ACC112 (cell line): ENCODE measurements around the gene PRICKLE2.

Experiments used
- H2AFZ ChIP-seq: fragments of 200-600 bp; sonication (generic); one replicate; pipeline ENCODE4 v1.6.0; 2017; ENCODE audit warnings: antibody characterized with exemption, low read length; ENCODE audit not compliant: unreplicated experiment
- H3K27ac ChIP-seq: fragments of 200-600 bp; sonication (generic); 2 replicates; pipeline ENCODE4 v1.5.1; 2014; ENCODE audit warnings: low read depth, mild to moderate bottlenecking, antibody characterized with exemption, low read length, moderate library complexity
- H3K27me3 ChIP-seq: fragments of 200-600 bp; sonication (generic); 2 replicates; pipeline ENCODE4 v1.6.1; 2014; ENCODE audit warnings: mild to moderate bottlenecking, antibody characterized with exemption, low read length, moderate library complexity, mixed read lengths; ENCODE audit not compliant: insufficient read depth
- H3K36me3 ChIP-seq: fragments of 200-600 bp; sonication (generic); 2 replicates; pipeline ENCODE4 v1.6.1; 2016; ENCODE audit warnings: mild to moderate bottlenecking, antibody characterized with exemption, low read length, moderate library complexity, mixed read lengths; ENCODE audit not compliant: insufficient read depth
- H3K4me1 ChIP-seq: fragments of 200-600 bp; sonication (generic); one replicate; pipeline ENCODE4 v1.6.1; 2016; ENCODE audit warnings: low read length, mixed read lengths; ENCODE audit not compliant: insufficient read depth, unreplicated experiment, control insufficient read depth
- H3K4me3 ChIP-seq: fragments of 200-600 bp; sonication (generic); 2 replicates; pipeline ENCODE4 v1.5.1; 2014; ENCODE audit warnings: mild to moderate bottlenecking, low read depth, low read length
- H3K79me2 ChIP-seq: fragments of 200-600 bp; sonication (generic); one replicate; pipeline ENCODE4 v1.6.0; 2016; ENCODE audit warnings: low read length; ENCODE audit not compliant: control insufficient read depth, unreplicated experiment, insufficient read depth

Gene PRICKLE2

DNA sequence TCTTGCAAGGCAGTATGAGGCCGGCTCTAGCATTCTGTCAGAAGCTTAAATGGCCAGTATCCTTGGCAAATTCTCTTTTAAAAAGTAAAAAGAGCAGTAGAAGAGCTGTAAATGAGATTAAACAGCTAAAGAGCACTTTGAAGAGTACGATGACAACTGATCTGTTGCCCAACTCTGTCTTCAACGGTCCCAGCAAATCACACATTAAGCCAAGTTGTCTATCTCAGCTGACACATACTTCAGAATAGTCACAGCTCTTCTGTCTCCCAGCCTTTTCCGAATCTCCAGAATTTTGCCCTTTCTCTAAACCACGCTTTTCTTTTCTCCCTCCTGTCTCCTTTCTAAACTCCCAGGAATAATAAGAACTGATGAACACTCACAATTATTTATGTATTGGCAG lies 51.7 kb downstream of the PRICKLE2 start:
- Histone ChIP-seq H3K27ac (no peak overlapping the region), H3K4me1 (peaks cover 20% of the 10 kb centered on the region), H3K36me3 (peaks cover 18% of the 10 kb centered on the region; the same call in 1 of the 2 replicates), H3K4me3 (no peak overlapping the region), H2AFZ (no peak overlapping the region), H3K79me2 (peaks cover 36% of the 10 kb centered on the region), H3K27me3 (no peaks in the 10 kb centered on the region)

DNA sequence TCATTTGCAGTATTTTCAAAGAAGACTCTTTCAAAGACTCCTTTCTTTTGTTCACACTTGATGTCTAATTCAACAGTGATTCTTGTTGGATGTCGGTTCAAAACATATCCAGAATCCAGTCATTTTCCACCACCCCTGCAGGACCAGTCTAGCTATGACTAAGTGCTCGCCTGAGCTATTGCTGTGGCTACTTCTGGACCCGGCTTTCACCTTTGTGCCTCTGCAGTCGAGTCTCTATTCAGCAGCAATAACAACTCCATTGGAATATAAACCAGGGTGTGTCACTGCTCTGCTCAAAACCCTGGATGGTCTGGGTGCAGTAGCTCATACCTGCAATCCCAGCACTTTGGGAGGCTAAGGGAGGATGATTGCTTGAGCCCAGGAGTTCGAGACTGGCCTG lies 55.0 kb downstream of the PRICKLE2 start:
- Histone ChIP-seq H2AFZ (no peak overlapping the region), H3K36me3 (peaks cover 12% of the 10 kb centered on the region; the same call in 1 of the 2 replicates), H3K27ac (no peak overlapping the region), H3K4me1 (no peaks in the 10 kb centered on the region), H3K79me2 (peaks cover 23% of the 10 kb centered on the region), H3K27me3 (no peaks in the 10 kb centered on the region), H3K4me3 (no peak overlapping the region)

DNA sequence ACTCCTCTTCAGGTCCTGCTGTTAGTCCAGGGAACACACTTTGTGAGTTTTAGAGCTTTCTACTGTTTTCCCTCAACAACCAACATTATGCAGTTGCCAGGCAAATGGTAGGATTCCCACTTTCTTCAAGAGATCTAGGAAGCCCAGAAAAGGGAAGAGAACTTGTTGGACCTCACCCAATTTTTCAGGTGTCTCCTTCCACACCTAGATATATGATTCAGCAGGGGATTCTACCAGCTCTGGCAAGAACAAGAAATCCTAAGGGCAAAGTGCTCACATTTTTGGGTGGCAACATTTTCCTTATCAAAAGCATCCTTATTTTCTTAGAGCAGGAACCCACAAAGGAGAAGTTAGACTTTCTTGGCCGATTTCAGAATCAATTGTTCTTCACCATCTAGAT lies 57.4 kb downstream of the PRICKLE2 start:
- Histone ChIP-seq H3K27me3 (no peaks in the 10 kb centered on the region), H2AFZ (no peak overlapping the region), H3K4me1 (peaks cover 19% of the 10 kb centered on the region), H3K79me2 (peaks cover 22% of the 10 kb centered on the region), H3K36me3 (peaks cover 5% of the 10 kb centered on the region; the same call in 1 of the 2 replicates), H3K27ac (no peak overlapping the region), H3K4me3 (no peak overlapping the region)

DNA sequence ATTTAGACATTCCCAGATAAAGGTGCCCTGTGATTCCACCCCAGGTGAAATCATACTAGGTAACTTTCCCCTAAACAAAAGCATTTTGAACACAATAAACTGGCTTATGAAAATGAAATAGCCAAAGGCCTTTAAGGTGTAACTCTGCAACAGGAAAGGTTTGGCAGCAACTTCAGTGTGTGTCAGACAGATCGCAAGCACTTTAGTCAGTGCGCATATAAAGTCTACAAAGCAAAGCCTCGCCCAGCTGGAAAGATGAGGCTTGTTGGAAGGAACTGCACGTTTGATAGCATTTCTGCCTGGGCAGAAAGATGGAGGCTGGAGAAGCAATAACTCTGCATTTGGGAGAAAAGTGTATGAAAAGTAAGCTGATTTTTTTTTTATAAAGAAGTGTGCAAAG lies 57.9 kb downstream of the PRICKLE2 start:
- no peaks in the 10 kb centered on the region for H3K27me3 ChIP-seq
- peaks cover 3% of the 10 kb centered on the region; the same call in 1 of the 2 replicates for H3K36me3 ChIP-seq
- H3K79me2 ChIP-seq = peaks cover 25% of the 10 kb centered on the region
- no peak overlapping the region for H3K4me3 ChIP-seq
- H3K4me1 ChIP-seq = peaks cover 24% of the 10 kb centered on the region
- H2AFZ ChIP-seq = no peak overlapping the region
- H3K27ac ChIP-seq = no peak overlapping the region

DNA sequence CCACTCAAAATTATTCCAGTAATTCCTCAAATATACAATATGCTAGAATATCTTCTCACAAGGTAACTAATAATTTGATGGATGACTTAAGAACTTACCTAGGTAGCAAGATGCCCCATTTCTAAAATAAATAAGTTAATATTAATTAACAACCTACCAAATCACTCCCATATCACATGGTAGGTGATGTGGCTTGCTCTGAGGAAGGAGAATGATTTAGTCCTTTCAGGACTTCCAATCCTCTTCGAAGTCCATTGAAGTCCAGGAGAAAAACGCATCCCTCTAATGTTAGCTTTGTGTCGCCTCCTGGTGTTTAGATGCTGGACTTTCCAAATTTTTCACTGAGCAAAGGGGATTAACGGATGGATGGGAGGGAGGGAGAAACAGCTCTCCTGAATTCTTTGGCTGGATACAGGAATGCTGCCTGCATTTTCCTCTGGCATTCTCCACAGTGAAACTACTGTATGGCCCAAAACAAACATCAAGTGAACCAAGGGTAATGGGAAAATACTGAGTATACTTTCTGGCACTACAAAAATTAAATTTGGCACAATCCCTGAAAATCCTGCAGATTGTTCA lies 58.6 kb downstream of the PRICKLE2 start:
- peaks cover 22% of the 10 kb centered on the region for H3K79me2 ChIP-seq
- H3K4me1 ChIP-seq = peaks cover 31% of the 10 kb centered on the region
- no peak overlapping the region for H3K27ac ChIP-seq
- H3K4me3 ChIP-seq = no peak overlapping the region
- H3K27me3 ChIP-seq = no peaks in the 10 kb centered on the region
- no peak overlapping the region for H2AFZ ChIP-seq
- no peaks in the 10 kb centered on the region for H3K36me3 ChIP-seq

DNA sequence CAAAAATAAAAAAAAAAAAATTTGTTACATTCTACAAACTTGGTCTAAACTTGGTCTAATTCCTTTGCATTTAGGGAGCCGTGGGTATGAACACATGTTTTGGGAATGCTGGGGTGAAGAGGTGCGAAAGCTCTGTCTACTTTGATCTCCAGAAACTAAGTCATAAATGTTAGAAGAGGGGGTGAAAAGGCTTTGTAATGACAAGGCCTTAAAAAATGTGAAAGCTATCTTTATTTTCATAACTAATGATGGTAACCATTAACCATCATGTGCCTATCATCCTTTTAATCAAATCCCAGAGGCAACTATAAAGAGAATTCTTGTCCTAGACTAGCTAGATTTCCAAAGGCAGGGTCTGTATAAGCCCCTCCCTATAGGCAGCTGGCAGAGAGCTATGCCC lies 60.9 kb downstream of the PRICKLE2 start:
- Histone ChIP-seq H3K4me1 (peaks cover 38% of the 10 kb centered on the region), H2AFZ (no peak overlapping the region), H3K27me3 (no peaks in the 10 kb centered on the region), H3K27ac (peak overlapping the region; percentile 72), H3K79me2 (peaks cover 15% of the 10 kb centered on the region), H3K4me3 (no peak overlapping the region), H3K36me3 (peaks cover 12% of the 10 kb centered on the region)

DNA sequence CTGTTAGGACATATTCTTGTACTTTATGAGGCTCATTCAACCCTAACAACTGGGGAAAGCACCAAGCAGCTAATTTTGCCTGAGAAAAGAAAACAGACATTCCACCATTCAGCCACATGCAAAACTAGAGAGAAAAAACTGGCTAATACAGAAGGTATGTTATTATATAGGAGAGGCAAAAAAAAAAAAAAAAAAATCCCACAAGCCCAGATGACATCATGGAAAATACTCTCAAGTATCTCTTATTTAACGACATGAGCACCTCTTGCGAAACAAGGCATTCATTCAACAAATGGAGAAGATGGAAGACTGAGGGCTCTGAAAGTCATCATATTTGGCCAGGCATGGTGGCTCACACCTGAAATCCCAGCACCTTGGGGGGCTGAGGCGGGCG lies 61.5 kb downstream of the PRICKLE2 start:
- Histone ChIP-seq H3K27me3 (no peaks in the 10 kb centered on the region), H3K27ac (peak overlapping the region; percentile 72)

DNA sequence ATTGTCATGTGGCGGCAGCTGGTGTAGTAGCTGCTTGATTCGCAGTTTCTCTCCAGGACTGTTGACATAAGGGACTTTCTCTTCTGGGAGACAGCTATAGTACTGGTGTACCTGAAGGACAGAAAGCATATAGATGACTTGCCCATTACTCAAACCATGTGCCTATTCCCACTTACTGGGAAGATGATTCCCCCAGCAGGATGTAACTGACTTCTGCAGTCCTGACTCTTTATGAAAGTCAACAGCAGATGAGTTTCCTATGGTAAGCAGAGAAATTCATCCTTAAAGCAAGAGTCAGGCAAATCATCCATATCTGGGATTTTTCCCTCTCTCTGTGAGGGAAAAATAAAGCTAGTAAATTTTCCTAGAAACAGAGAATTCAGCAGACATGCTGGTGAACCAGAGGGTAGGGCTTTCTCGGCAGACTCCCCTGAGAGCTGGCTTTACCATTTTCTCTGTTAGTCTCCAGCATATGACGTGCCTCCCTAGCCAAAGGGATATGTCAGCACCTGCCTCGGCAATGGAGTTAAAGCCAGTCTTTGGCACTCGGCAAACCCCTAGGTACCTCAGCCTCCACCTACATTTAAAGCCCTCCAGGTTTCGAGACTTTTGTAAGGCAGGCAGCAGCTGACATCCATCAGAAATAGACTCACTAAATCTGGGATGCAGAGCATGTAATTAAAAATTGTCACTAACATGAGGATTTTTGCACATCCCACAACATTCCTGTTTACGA lies 62.1 kb downstream of the PRICKLE2 start:
- H3K79me2 ChIP-seq = peaks cover 9% of the 10 kb centered on the region
- peaks cover 23% of the 10 kb centered on the region for H3K36me3 ChIP-seq
- peaks cover 46% of the 10 kb centered on the region for H3K4me1 ChIP-seq
- no peak overlapping the region for H2AFZ ChIP-seq
- no peaks in the 10 kb centered on the region for H3K27me3 ChIP-seq
- H3K27ac ChIP-seq = peak overlapping the region; percentile 62
- no peak overlapping the region for H3K4me3 ChIP-seq

More for the DNA sequence above, 61.5 kb downstream of the PRICKLE2 start:
- Histone ChIP-seq H3K4me1 (peaks cover 40% of the 10 kb centered on the region), H3K4me3 (no peak overlapping the region), H3K79me2 (peaks cover 11% of the 10 kb centered on the region), H3K36me3 (peaks cover 18% of the 10 kb centered on the region), H2AFZ (no peak overlapping the region)

DNA sequence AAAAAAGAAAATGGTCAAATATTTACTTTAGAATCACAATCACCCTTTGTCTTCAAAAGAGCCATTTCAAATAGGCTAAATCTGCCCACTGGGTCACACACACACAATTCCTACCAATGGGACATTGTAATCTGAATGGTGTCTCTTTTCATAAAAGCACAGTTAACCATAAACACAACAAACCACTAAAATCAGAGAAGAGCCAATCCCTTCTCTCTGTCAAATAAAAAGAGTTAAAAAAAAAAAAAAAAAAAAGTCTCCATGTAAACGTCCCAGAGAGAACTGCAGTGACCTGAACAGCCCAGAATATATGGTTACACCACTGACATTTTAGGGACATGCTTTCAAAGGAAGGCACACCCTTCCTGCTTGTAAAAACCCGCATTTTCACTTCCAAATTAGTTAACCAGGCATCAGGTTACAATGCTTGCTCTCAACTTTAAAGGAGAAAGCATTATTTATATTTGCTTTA lies 63.7 kb downstream of the PRICKLE2 start:
- peaks cover 49% of the 10 kb centered on the region for H3K4me1 ChIP-seq
- no peaks in the 10 kb centered on the region for H3K27me3 ChIP-seq
- peaks cover 9% of the 10 kb centered on the region for H3K79me2 ChIP-seq
- no peak overlapping the region for H3K27ac ChIP-seq
- no peak overlapping the region for H3K4me3 ChIP-seq
- H3K36me3 ChIP-seq = peaks cover 31% of the 10 kb centered on the region
- H2AFZ ChIP-seq = no peak overlapping the region

DNA sequence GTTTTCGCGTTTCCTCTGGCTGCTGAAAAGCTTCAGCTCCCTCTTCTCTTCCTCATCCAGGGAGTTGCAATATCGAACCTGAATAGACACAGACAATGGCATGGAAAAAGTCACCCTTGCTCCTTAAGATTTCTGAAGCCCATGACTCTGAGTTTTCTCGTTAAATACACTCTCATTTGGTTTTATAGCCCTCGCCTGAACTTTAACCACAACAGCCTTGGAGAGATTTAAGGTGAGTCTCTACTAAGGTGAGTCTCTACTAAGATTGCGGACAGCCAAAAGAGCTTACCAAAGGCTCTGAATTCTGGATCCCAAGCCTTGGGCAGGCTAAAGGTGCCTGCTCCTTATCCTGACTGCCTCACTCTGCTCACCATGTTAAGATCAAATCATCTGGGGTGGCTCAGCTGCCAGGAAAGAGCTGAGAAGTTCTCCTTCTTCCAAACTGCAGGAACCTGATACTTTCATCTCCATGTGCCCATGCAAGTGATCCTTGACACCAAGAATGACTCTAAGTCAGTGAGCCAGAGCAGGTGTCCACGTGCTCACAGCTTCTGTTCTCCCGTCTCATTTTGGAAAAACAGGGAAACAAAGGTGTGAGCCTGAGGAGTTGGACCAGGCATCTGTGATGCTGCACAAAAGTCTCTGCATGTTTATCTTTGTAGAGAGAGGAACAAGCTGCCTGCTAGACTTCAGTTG lies 65.1 kb downstream of the PRICKLE2 start:
- Histone ChIP-seq H3K27me3 (no peaks in the 10 kb centered on the region), H3K79me2 (peaks cover 9% of the 10 kb centered on the region)

More for the DNA sequence above, 65.1 kb downstream of the PRICKLE2 start:
- no peak overlapping the region for H3K4me3 ChIP-seq
- H2AFZ ChIP-seq = no peak overlapping the region
- H3K4me1 ChIP-seq = peaks cover 49% of the 10 kb centered on the region
- H3K27ac ChIP-seq = no peak overlapping the region
- H3K36me3 ChIP-seq = peaks cover 41% of the 10 kb centered on the region
